IPS-11a (cell line): ENCODE measurements around the gene STARD4.

Experiments used
- H3K4me3 ChIP-seq: one replicate; pipeline ENCODE4 v1.5.1; 2013; ENCODE audit warnings: low read depth, low read length, control low read depth

STARD4 gene

DNA sequence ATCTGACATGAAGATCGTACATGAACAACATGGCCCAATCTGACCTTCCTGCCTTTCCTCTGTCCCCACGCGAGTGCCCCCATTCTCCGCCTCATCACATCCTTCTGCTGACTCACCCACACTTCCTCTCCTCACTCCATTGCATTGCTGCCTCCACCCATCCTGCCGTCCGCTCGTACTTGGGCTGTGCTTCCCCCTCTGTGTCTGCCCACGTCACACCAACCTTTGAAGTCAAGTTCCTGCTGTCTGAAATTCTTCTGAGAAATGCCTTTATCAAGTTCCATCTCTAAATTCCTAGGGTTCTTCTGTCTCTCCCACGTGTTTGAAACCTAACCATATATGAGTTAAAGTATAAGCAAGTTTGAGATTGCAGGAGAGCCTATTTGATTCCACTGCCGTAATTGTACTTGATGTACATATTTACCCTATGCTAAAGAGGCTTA, 18.0 kb upstream of the STARD4 start:
- H3K4me3 ChIP-seq = no peak overlapping the region

DNA sequence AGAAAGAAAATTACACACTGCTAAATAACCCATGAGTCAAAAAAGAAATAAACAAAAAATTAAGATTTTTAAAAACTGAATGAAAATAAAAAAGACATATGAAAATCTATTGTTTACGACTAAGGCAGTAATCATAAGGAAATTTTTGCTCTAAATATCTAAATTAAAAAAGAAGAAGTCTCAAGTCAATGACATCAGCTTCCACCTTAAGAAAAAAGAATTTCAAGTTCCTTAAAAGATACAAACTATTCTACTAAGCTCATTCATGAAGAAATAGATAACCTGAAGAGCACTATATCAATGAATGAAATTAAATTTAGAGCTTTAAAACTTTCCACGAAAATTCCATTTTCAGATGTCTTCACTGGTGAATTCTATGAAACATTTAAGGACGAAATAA, 15.7 kb upstream of the STARD4 start:
- H3K4me3 ChIP-seq = no peak overlapping the region

- H3K4me3 ChIP-seq = no peak overlapping the region
These were observed 8.6 kb upstream of the STARD4 start for GRCh38 chr5:111520908-111521307.

GRCh38 chr5:111518777-111519176, 6.4 kb upstream of the STARD4 start:
- no peak overlapping the region for H3K4me3 ChIP-seq

- no peak overlapping the region for H3K4me3 ChIP-seq
These were observed 5.6 kb upstream of the STARD4 start for GRCh38 chr5:111517853-111518501.

- no peak overlapping the region for H3K4me3 ChIP-seq
These were observed 1.8 kb upstream of the STARD4 start for GRCh38 chr5:111514087-111514486.

DNA sequence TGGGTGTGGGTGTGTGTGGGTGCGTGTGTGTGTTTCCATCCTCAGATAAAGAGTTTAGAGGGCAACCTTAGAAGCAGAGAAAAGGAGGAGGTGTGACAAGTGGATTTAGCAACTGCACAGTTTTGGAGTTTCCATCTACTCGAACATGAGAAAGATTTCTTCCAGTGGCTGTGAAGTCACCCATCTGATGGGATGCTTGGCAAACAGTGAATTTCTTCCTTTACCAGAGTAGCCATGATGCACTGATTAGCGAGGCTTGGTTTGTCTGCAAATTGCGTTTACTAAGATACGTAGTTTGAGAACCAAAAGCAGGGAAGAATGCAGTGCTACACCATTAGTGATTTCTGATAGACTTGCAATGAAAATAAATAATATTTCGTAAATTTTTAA, 791 bp upstream of the STARD4 start:
- H3K4me3 ChIP-seq = peak overlapping the region; percentile 49

DNA sequence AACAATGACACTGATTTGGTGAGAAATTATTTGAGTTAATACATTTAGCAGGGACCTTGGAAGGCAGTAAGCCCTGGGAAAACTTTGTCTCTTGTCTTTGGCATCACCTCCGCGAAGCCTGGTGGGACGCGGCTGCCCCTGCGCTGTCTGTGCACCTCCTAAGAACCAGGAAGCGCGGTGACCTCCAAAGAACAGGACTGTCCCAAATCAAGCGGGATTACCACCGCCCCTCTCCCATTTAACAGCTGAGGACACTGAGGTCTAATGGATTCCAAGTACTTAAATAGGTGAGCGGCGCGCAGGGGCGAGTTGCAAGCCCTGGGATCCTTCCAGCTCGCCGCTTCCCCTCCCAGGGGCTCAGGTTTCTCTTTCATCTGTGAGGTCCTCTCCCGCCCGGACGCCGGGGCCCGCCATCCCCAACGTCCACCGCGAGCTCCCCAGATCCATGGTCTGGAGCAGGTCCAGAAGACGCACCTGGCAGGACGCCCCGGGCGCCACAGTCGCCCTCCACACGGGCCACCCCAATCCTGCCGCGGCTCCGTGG, 432 bp downstream of the STARD4 start:
- peak overlapping the region; percentile 80 for H3K4me3 ChIP-seq

DNA sequence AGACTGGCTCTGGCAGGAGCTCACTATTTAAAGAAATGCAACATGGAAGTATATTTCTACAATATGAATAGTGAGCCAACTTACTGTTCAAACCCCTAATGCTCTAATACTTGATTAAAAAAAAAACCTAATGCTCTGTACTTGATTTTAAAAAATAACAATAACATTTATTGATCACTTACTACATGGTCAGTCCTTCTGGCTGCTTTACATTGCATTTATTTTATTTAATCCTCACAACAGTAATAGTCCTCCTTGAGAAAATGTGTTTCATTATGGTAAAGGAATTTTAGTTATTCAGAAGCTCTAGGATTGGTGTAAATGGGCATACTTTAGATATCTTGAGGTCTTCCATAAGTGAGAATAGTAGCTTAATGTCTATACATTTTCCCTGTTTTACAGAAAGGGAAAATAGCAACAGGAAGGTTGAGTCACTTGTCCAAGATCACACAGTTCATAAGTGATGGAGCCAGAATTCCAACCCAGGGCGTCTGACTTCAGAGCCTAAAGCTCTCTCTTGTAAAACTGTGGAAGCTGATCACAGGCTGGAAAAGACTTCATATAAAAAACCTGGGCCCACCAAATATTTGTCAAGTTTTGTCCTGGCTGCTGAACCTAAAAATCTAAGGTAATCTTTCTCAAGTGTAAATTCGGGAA, 1.0 kb downstream of the STARD4 start:
- peak overlapping the region; percentile 80 for H3K4me3 ChIP-seq

DNA sequence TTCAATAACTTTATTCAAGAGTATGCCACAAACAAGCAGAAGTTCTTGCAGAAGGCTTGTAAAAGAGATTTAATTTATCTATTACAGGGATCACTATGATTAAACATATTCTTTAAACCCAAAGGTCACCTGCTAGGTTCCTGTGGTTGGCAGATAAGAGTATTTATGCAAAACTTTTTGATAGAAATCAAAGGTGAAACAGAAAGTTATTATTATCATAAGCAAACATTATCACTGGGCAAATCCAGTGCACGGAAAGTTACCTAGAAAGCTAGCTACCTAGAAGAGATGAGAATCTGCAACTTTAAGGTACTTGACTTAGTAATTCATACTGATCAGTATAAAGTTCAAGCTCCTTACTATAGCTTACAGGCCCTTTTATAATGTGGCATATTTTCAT, 3.2 kb downstream of the STARD4 start:
- no peak overlapping the region for H3K4me3 ChIP-seq

GRCh38 chr5:111507276-111507675, 5.1 kb downstream of the STARD4 start:
- H3K4me3 ChIP-seq = no peak overlapping the region

DNA sequence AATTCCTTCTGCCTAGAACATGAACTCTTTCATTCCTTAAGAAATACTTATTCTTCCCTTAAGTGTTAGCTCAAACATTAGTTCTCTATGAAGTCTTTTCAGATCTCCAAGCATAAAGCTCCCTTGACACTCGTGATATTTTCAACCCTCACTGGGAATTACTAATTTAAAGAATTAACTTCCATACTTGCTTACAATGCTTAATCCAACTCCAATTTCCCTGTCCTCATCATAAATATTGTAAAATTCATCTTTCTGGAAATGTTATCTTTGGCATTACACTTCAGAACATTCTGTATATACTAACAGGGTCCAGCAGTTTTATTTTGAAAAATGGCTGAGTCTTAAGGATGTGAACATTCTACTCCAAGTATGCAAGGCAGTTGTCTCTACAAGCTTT, 7.2 kb downstream of the STARD4 start:
- H3K4me3 ChIP-seq = no peak overlapping the region

DNA sequence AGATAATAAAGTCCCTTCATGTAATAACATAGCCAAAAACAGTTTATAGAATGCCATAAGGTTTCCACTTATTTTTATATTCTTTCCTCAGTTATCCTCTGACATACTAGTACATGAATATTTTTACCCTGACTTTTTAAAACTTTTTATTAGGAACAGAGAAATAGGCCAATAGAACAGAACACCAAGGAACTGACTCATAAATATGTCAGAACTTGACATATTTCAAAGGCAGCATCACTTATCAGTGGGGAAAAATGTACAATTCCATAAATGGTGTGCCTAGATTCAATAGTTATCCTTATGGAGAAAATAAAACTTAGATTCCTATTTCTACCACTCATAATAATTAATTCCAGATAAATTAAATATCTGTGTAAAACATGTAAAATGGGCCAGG, 9.4 kb downstream of the STARD4 start:
- H3K4me3 ChIP-seq = no peak overlapping the region

DNA sequence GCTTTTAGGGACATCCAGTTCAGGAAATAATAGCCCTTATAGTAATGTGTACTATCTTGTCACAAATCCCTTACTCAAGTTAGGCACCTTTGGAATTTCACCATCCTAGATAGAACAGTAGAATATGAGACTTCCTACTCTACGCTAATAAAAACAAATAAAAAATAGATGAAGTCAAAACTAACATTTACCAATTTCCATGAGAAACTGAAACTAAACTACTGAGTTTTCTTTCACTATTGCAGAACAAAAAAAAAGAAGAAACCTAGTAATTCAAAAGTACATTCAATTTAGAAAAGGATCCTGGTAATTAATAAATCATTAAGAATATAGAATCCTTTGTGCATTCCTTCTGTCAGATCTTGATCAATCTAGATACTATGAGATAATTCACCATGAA, 14.0 kb downstream of the STARD4 start:
- no peak overlapping the region for H3K4me3 ChIP-seq

DNA sequence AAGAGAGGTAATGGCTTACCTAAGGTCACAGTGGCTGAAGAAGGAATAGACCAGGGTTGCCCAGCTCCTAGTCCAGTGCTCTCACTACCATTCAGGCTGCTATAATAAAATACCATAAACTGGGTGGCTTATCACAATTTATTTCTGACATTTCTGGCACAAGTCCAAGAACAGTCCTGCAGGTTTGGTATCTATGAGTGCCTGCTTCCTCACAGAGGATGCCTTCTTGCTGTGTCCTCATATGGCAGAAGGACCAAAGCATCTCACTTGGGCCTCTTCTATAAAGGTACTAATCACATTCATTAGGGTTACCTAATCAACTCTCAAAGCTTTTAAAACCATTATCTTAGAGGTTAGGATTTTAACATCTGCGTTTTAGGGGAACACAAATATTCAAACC, 17.2 kb downstream of the STARD4 start:
- no peak overlapping the region for H3K4me3 ChIP-seq

DNA sequence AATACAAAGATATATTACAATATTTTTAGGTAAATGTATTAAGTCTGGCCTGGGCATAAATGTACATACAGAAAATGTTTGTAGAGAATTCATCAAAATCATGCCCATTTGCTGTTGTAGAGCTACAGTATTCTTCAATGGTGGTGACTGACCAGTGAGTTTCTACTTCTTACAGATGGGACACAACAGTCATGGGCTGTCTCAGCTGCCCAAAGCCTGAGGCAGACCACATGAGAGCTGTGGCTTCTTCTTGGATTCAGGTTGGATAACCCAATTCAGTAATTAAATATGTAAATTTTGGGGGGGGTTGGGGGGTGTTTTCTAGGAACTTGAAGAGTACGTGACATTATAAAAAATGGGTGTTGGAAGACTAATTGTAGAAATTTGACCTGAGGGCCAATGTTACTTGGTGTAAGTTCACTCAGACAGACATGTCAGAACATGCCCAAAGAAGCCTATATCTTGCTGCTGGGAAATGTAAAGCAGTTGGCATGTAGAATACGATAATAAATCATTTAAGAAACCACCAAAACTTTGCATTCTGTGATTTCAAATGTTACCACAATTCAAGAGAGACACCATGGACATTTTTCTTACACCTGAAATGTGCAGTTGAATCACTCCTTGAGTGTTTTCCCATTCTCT, 17.9 kb downstream of the STARD4 start:
- H3K4me3 ChIP-seq = no peak overlapping the region

GRCh38 chr5:111493031-111493430, 19.3 kb downstream of the STARD4 start:
- no peak overlapping the region for H3K4me3 ChIP-seq

- H3K4me3 ChIP-seq = no peak overlapping the region
These were observed 24.0 kb downstream of the STARD4 start for GRCh38 chr5:111488353-111488752.

DNA sequence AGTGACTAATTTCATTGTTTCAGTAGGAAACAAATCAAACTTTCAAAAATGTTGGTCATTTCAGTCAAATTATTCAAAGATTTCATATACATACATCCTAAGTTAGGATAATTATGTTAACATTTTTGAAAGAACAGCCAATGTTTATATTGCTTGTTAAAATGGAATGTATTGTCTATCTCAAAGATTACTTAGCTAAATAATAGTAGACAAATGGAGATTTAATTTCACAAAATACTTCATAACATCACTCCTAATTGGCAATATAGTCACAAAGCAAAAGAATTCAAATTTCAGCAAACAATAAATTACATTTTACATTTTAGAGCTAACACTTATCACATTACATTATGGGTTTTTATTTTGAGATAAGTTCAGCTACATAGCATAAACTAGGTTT, 25.4 kb downstream of the STARD4 start:
- H3K4me3 ChIP-seq = no peak overlapping the region

- no peak overlapping the region for H3K4me3 ChIP-seq
These were observed 26.3 kb downstream of the STARD4 start for GRCh38 chr5:111486055-111486454.

GRCh38 chr5:111480346-111480745, 32.0 kb downstream of the STARD4 start:
- no peak overlapping the region for H3K4me3 ChIP-seq

GRCh38 chr5:111478898-111479297, 33.4 kb downstream of the STARD4 start:
- no peak overlapping the region for H3K4me3 ChIP-seq
